Mucosa of descending colon (tissue), 3 donors: ENCODE measurements around the gene APOBEC3B. TPM values are rescaled to one million over a fixed set of nuclear protein-coding genes. Genes with fewer than 3 reads are reported as not detected.
"Not testable (repeated sequence)": the region's sequence is repeated elsewhere in the genome, so short reads cannot be mapped to it uniquely, and the experiment has no call there.

Experiments used
- ATAC-seq: fragments of 200-7000 bp; cut with Tn5 transposase; one replicate; pipeline ENCODE4 v1.9.1; 2020; ENCODE audit warnings: mild to moderate bottlenecking, moderate library complexity
- DNase-seq, 3 donors: peaks; one replicate each; pipeline ENCODE4 v3.0.0-alpha.2; 2020
- H3K36me3 ChIP-seq: fragments of 200-600 bp; one replicate; pipeline ENCODE4 v1.8.0; 2021; ENCODE audit warnings: low read depth, mild to moderate bottlenecking
- H3K4me1 ChIP-seq: fragments of 200-600 bp; one replicate; pipeline ENCODE4 v1.8.0; 2021; ENCODE audit warnings: low read depth, mild to moderate bottlenecking
- H3K4me3 ChIP-seq: fragments of 200-600 bp; one replicate; pipeline ENCODE4 v1.8.0; 2021; ENCODE audit warnings: mild to moderate bottlenecking
- H3K9me3 ChIP-seq: fragments of 200-600 bp; one replicate; pipeline ENCODE4 v1.8.0; 2021; ENCODE audit warnings: mild to moderate bottlenecking
- CTCF ChIP-seq: fragments of 200-600 bp; IDR thresholded peaks from one replicate; pipeline ENCODE4 v1.8.0; 2022; ENCODE audit warnings: antibody characterized with exemption, mild to moderate bottlenecking
- intact Hi-C, 2 donors: fragments of 100-400 bp; cut with DNase I in 1 of 2; cut with micrococcal nuclease in 1 of 2; formaldehyde crosslinking; loops; one replicate each; pipeline versions ENCODE4 v1.11.0 to v1.11.1; 2022; cut with DNase I, micrococcal nuclease
- total RNA-seq, 3 donors: library from RNA; stranded (reverse); fragmentation: NEBNext Ultra II Directional in 2 of 3; extraction: Animal tissue kit (Norgen Biotek cat#: 25700) in 2 of 3; gene quantifications; one replicate each; pipeline versions ENCODE4 v1.2.1 to v1.2.4, GENCODE V29; 2021 to 2023
- donor health status: DM: no; HTN: no; CAD: no; lungs with moderate emphysema.
- donor health status: DM: no; HTN: no; CAD: no.
- donor health status: DM: no; HTN: yes; CAD: no.

APOBEC3B gene
- total RNA-seq, 3 donors from 2014 or later = 8.4 to 49.5 (median 23.6) TPM

GRCh38 chr22:39017596-39018365 lies 35.6 kb downstream of the APOBEC3B start:
- DNase-seq = no peak

GRCh38 chr22:39020021-39020651 lies 38.0 kb downstream of the APOBEC3B start:
- H3K36me3 ChIP-seq, intact Hi-C loops, H3K4me1 ChIP-seq, DNase-seq, H3K4me3 ChIP-seq, H3K9me3 ChIP-seq: not testable (repeated sequence)
- peak; percentile 19 for ATAC-seq

More at GRCh38 chr22:39017596-39018365, 35.6 kb downstream of the APOBEC3B start:
- H3K9me3 ChIP-seq = no peaks in the 10 kb centered on the region
- intact Hi-C loops = no loop called here
- no peak for TF ChIP-seq CTCF
- no peak overlapping the region for H3K4me3 ChIP-seq
- ATAC-seq = no peak
- H3K36me3 ChIP-seq = no peaks in the 10 kb centered on the region
- H3K4me1 ChIP-seq = peaks cover 10% of the 10 kb centered on the region

GRCh38 chr22:39021552-39022250 lies 39.6 kb downstream of the APOBEC3B start:
- Histone ChIP-seq H3K9me3 (no peaks in the 10 kb centered on the region), H3K36me3 (no peaks in the 10 kb centered on the region), H3K4me1 (peaks cover 3% of the 10 kb centered on the region), H3K4me3 (peak overlapping the region; percentile 24)
- ATAC-seq (peak; percentile 6), DNase-seq (peak in 1 of 3 donors; percentile 63)
- intact Hi-C loops = no loop called here
- TF ChIP-seq CTCF = no peak

- Histone ChIP-seq H3K4me3 (no peak overlapping the region), H3K36me3 (no peaks in the 10 kb centered on the region), H3K9me3 (no peaks in the 10 kb centered on the region), H3K4me1 (peaks cover 3% of the 10 kb centered on the region)
- no peak for TF ChIP-seq CTCF
- DNase-seq = no peak
- intact Hi-C loops = no loop called here
- ATAC-seq = no peak
Observed at GRCh38 chr22:39024519-39025308, 42.6 kb downstream of the APOBEC3B start.

- no peaks in the 10 kb centered on the region for H3K4me1 ChIP-seq
- TF ChIP-seq CTCF = no peak
- H3K36me3 ChIP-seq = no peaks in the 10 kb centered on the region
- no peaks in the 10 kb centered on the region for H3K9me3 ChIP-seq
- intact Hi-C loops = no loop called here
- no peak overlapping the region for H3K4me3 ChIP-seq
- no peak for ATAC-seq
- no peak for DNase-seq
Observed at GRCh38 chr22:39026509-39027150, 44.5 kb downstream of the APOBEC3B start.
